ENCODE measurements around the gene OPA3.

DNA sequence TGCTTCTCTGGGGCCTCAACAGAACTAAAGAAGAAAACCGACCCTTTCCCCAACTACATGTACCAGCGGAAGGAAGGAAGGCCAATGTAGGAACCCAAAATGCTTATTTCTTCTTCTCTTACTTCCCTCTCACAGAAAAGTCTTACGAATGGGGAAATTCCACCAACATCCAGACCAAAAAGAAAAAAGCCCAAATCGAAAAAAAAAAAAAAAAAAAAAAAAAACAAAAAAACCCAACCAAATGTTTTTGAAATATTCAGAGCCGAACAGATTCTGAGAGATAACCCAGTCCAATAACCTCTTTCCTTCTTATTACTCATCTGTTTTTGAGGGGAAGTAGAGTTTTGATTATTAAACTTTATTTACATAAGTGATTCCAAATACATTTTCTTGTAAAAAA is 82.5 kb downstream of the OPA3 start:
- no peak for TF ChIP-seq CTCF (IDR thresholded peaks at IDR 0.05; ENCODE audit: borderline replicate concordance, extremely low read depth, low read length, poor library complexity, severe bottlenecking)
- TF ChIP-seq EZH2 (IDR thresholded peaks at IDR 0.05; ENCODE audit: borderline replicate concordance, low read depth, low read length, severe bottlenecking): no peak

All from DND-41 (cell line).